ENCODE measurements around the gene DPP7. TPM values are rescaled to one million over a fixed set of nuclear protein-coding genes. Genes with fewer than 3 reads are reported as not detected.

DPP7 gene
- total RNA-seq, 4 donors from 2014 or later: 71.4 to 139 (median 96.5) TPM

GRCh38 chr9:137158625-137159024 is 44.1 kb upstream of the DPP7 start:
- Histone ChIP-seq H3K27me3 (peaks cover 82% of the 10 kb centered on the region), H3K4me1 (peaks cover 41% of the 10 kb centered on the region), H3K36me3 (no peaks in the 10 kb centered on the region), H3K27ac (no peak overlapping the region), H3K9me3 (no peaks in the 10 kb centered on the region), H3K4me3 (no peak overlapping the region)
- WGBS: 24% methylated on average over 4 of the region's 4 CpGs
- no peak for DNase-seq (ENCODE audit: low spot score in 2 of 2)
- TF ChIP-seq POLR2AphosphoS5 (IDR thresholded peaks at IDR 0.05) (no peak), POLR2A (IDR thresholded peaks at IDR 0.05) (no peak)

- no peaks in the 10 kb centered on the region for H3K9me3 ChIP-seq
- 49% methylated on average over 9 of the region's 19 CpGs for WGBS
These were observed 43.3 kb upstream of the DPP7 start for GRCh38 chr9:137157618-137158415.

GRCh38 chr9:137156567-137157375 is 42.2 kb upstream of the DPP7 start:
- no peak overlapping the region for H3K27ac ChIP-seq
- no peaks in the 10 kb centered on the region for H3K36me3 ChIP-seq
- H3K27me3 ChIP-seq: peaks cover 64% of the 10 kb centered on the region
- TF ChIP-seq POLR2AphosphoS5 (IDR thresholded peaks at IDR 0.05) (no peak), POLR2A (IDR thresholded peaks at IDR 0.05) (no peak), CTCF (IDR thresholded peaks at IDR 0.05) (no peak), EP300 (IDR thresholded peaks at IDR 0.05) (no peak)
- peaks cover 22% of the 10 kb centered on the region for H3K4me1 ChIP-seq
- no peaks in the 10 kb centered on the region for H3K9me3 ChIP-seq
- no peak for DNase-seq (ENCODE audit: low spot score in 2 of 2)
- WGBS: 0% methylated on average over 2 of the region's 65 CpGs
- H3K4me3 ChIP-seq: peak overlapping the region; percentile 15

More at GRCh38 chr9:137157618-137158415, 43.3 kb upstream of the DPP7 start:
- DNase-seq (ENCODE audit: low spot score in 2 of 2): no peak
- no peak overlapping the region for H3K27ac ChIP-seq
- H3K4me3 ChIP-seq: no peak overlapping the region
- peaks cover 74% of the 10 kb centered on the region for H3K27me3 ChIP-seq
- H3K36me3 ChIP-seq: no peaks in the 10 kb centered on the region
- no peak for TF ChIP-seq CTCF (IDR thresholded peaks at IDR 0.05)
- TF ChIP-seq POLR2A (IDR thresholded peaks at IDR 0.05): no peak
- TF ChIP-seq EP300 (IDR thresholded peaks at IDR 0.05): no peak
- TF ChIP-seq POLR2AphosphoS5 (IDR thresholded peaks at IDR 0.05): no peak
- H3K4me1 ChIP-seq: peaks cover 32% of the 10 kb centered on the region

GRCh38 chr9:137152844-137153405 is 38.4 kb upstream of the DPP7 start:
- H3K27me3 ChIP-seq: peaks cover 35% of the 10 kb centered on the region
- no peak for DNase-seq (ENCODE audit: low spot score in 2 of 2)
- peaks cover 11% of the 10 kb centered on the region for H3K4me1 ChIP-seq
- H3K4me3 ChIP-seq: no peak overlapping the region
- WGBS: 91% methylated on average over 7 of the region's 7 CpGs
- H3K36me3 ChIP-seq: no peaks in the 10 kb centered on the region
- TF ChIP-seq CTCF (IDR thresholded peaks at IDR 0.05) (no peak), POLR2AphosphoS5 (IDR thresholded peaks at IDR 0.05) (no peak), POLR2A (IDR thresholded peaks at IDR 0.05) (no peak), EP300 (IDR thresholded peaks at IDR 0.05) (no peak)
- H3K9me3 ChIP-seq: no peaks in the 10 kb centered on the region
- no peak overlapping the region for H3K27ac ChIP-seq

GRCh38 chr9:137150617-137151457 is 36.3 kb upstream of the DPP7 start:
- 17% methylated on average over 34 of the region's 34 CpGs for WGBS
- DNase-seq (ENCODE audit: low spot score in 2 of 2): no peak
- Histone ChIP-seq H3K4me3 (no peak overlapping the region), H3K4me1 (no peaks in the 10 kb centered on the region), H3K9me3 (no peaks in the 10 kb centered on the region), H3K36me3 (no peaks in the 10 kb centered on the region), H3K27me3 (peaks cover 36% of the 10 kb centered on the region), H3K27ac (no peak overlapping the region)
- TF ChIP-seq CTCF (IDR thresholded peaks at IDR 0.05): no peak
- no peak for TF ChIP-seq POLR2AphosphoS5 (IDR thresholded peaks at IDR 0.05)

Data from suprapubic skin (tissue), 4 donors.